Activated naive CD4-positive, alpha-beta T cell treated with anti-CD3 and anti-CD28 coated beads, Interleukin-2, amount 50 U/mL, for 24 hours (primary cell): ENCODE data around the gene FSD2.
A peak's percentile ranks its signal among the peaks of the same experiment; 100 is the strongest.
"Not testable (repeated sequence)": the region's sequence is repeated elsewhere in the genome, so short reads cannot be mapped to it uniquely, and the experiment has no call there.

ENCODE experiments used
- H3K27ac Mint-ChIP-seq: one replicate; pipeline ENCODE4 v1.8.0; 2021; ENCODE audit warnings: mild to moderate bottlenecking, mixed read lengths
- H3K27me3 Mint-ChIP-seq: one replicate; pipeline ENCODE4 v1.8.0; 2021; ENCODE audit warnings: mixed read lengths
- H3K36me3 Mint-ChIP-seq: one replicate; pipeline ENCODE4 v1.8.0; 2021; ENCODE audit warnings: mixed read lengths
- H3K4me1 Mint-ChIP-seq: one replicate; pipeline ENCODE4 v1.8.0; 2021; ENCODE audit warnings: mixed read lengths
- H3K4me3 Mint-ChIP-seq: one replicate; pipeline ENCODE4 v1.8.0; 2021; ENCODE audit warnings: mild to moderate bottlenecking, mixed read lengths
- H3K9me3 Mint-ChIP-seq: one replicate; pipeline ENCODE4 v1.8.0; 2021; ENCODE audit warnings: mixed read lengths

Gene FSD2

DNA sequence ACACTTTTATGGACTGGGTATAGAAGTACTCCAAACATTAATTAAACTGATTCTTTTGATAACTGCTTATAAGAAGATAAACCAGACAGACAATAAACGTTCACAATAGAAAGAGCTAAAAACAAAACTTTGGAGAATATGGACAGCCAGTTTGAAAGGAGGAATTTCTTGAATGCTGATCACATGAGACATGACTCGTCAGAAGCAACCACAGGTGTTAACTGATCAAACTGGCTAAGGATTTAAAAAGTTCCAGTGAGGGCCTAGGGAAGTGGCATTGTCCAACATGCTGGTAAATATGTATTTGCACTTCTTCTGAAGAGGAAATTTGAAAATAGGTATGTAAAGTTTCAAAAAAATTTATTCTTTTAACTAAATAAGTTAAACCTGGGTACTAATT is 66.8 kb downstream of the FSD2 start:
- peaks cover 7% of the 10 kb centered on the region for H3K36me3 Mint-ChIP-seq
- no peak overlapping the region for H3K27ac Mint-ChIP-seq
- no peaks in the 10 kb centered on the region for H3K27me3 Mint-ChIP-seq
- H3K4me1 Mint-ChIP-seq, result peaks cover 3% of the 10 kb centered on the region
- no peak overlapping the region for H3K4me3 Mint-ChIP-seq
- no peaks in the 10 kb centered on the region for H3K9me3 Mint-ChIP-seq

DNA sequence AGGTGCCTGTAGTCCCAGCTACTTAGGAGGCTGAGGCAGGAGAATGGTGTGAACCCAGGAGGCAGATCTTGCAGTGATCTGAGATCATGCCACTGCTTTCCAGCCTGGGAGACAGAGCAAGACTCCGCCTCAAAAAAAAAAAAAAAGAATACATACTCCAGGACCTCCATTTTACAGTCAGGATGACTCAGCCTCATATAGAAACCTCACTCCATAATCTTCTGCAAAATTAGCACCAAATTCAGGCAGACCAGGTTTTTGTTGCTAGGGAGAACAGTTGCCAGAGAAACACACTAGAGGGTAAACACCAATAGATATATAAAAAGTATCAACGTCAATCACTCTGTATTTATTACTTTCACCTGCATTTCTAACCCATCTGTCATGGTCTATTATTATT is 67.9 kb downstream of the FSD2 start:
- Mint-ChIP-seq H3K4me1 (peaks cover 3% of the 10 kb centered on the region), H3K27me3 (no peaks in the 10 kb centered on the region), H3K27ac (no peak overlapping the region), H3K4me3 (no peak overlapping the region), H3K36me3 (peaks cover 9% of the 10 kb centered on the region), H3K9me3 (no peaks in the 10 kb centered on the region)

DNA sequence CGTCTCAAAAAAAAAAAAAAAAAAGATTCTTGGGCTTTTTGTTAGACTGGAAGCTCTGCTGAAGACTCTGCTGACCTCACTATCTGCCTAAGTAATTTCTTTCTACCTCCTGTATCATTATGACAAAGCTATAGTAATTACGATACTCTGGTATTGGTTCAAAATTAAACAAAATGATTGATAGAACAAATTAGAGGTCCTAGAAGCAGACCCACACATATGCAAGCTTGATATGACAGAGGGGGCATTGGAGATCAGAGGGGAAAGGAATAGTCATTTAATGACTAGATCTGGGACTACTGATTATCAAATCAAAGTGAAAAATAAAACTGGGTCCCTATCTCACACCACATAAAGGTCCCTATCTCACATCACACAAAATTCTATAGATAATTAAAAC is 74.3 kb downstream of the FSD2 start:
- H3K4me3 Mint-ChIP-seq, result no peak overlapping the region
- no peaks in the 10 kb centered on the region for H3K9me3 Mint-ChIP-seq
- H3K27me3 Mint-ChIP-seq, result no peaks in the 10 kb centered on the region
- H3K36me3 Mint-ChIP-seq, result peaks cover 17% of the 10 kb centered on the region
- H3K27ac Mint-ChIP-seq, result no peak overlapping the region
- H3K4me1 Mint-ChIP-seq, result no peaks in the 10 kb centered on the region

DNA sequence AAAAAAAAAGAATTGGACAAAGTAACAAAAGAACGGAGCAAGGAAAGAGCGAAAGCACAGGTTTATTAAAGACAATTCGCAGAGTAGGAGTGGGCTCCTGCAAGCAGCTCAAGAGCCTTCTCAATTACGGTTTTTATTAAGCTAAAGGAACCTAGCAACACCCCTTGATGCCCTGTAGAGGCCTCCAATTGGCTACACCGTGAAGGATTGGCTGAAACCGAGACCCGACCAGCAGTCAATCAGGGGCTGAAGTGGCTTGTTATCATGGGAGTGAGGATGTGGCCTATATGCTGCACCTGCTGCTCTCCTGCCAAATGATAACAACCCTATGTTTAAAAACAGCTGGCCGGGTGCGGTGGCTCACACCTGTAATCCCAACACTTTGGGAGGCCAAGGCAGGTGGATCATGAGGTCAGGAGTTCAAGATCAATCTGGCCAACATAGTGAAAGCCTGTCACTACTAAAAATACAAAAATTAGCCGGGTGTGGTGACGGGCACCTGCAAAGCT is 75.8 kb downstream of the FSD2 start:
- Mint-ChIP-seq H3K4me3 (no peak overlapping the region), H3K36me3 (peaks cover 19% of the 10 kb centered on the region), H3K27me3 (no peaks in the 10 kb centered on the region), H3K9me3 (no peaks in the 10 kb centered on the region), H3K4me1 (no peaks in the 10 kb centered on the region), H3K27ac (no peak overlapping the region)

DNA sequence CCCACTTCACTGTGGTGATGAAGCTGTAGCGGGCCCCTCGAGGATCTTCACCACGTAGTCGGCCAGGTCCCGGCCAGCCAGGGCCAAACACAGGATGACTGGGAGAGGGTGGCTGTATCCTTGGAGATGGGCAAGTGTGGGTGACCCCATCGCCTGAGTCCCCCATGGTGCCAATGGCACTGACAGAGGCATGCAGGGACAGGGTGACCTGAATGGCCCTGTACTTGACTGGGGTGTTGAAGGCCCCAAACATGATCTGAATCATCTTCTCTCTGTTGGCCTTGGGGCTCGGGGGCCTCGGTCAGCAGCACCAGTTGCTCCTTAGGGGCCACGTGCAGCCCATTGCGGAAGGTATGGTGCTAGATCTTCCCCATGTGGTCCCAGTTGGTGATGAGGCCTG is 79.1 kb downstream of the FSD2 start:
- Mint-ChIP-seq H3K9me3 (no peaks in the 10 kb centered on the region), H3K27ac (no peak overlapping the region), H3K4me1 (no peaks in the 10 kb centered on the region), H3K36me3 (peaks cover 11% of the 10 kb centered on the region), H3K4me3 (no peak overlapping the region), H3K27me3 (peaks cover 2% of the 10 kb centered on the region)

DNA sequence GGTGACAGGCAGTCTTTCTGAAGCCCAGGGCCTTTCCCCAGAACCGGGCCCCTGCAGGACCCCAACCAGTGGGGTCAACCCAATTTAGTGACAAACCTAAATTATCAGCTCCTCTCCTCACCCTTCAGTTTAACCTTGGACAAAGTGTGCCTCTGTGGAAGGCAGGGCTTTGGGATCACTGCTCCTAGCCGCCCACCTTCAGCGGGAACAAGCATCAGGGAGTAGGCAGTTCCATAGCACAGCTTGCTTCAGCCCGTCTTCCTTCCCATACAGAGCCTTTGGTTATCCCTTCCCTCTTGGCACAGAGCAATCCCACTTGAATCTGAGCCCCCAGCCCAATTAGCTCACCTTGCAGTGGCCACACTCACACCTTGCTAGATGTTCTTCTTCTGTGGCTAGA is 90.9 kb downstream of the FSD2 start:
- Mint-ChIP-seq H3K27me3 (peaks cover 2% of the 10 kb centered on the region), H3K36me3 (peaks cover 2% of the 10 kb centered on the region), H3K4me1 (no peaks in the 10 kb centered on the region), H3K9me3 (peaks cover 10% of the 10 kb centered on the region), H3K4me3 (no peak overlapping the region), H3K27ac (no peak overlapping the region)

DNA sequence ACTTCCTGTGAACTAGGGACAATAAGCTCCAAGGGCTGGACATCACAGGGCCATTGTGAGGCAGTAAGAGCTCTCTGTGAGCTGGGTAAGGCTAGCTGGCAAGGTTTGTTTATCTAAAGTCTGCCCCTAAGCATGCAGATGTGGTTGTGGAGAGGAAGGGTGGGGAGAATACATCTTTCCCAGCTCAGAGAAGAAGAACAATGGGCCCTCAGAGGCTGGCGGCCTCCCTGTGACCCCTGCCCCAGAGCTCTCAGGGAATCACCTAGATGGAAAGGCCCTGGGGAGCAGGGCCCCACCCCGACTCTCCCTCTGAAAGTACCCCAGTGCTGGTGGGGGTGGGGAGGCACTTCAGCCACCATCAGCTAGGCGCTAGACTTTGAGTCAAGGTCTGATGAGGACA is 91.9 kb downstream of the FSD2 start:
- H3K9me3 Mint-ChIP-seq, result peaks cover 5% of the 10 kb centered on the region
- H3K36me3 Mint-ChIP-seq, result peaks cover 2% of the 10 kb centered on the region
- no peak overlapping the region for H3K4me3 Mint-ChIP-seq
- no peak overlapping the region for H3K27ac Mint-ChIP-seq
- H3K4me1 Mint-ChIP-seq, result no peaks in the 10 kb centered on the region
- peaks cover 2% of the 10 kb centered on the region for H3K27me3 Mint-ChIP-seq

DNA sequence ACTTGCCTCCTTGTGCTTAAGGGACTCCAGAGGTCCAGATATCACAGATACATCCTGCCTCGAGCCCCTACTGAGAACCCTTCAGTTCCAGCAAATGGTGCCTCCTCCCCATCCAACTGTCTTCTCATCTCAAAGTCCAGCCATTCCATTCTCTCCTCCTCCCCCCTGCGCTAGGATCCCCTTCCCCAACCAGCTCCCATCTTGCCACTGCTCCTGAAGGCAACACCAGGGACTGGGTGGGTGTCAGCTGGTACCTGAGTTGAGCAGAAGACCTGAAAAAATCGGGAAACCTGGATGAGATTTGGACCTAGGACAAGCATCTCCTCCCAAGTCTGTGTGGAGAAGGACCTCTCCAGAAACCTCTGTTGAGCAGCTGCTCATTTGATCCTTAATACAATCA is 93.8 kb downstream of the FSD2 start:
- H3K9me3 Mint-ChIP-seq, result no peaks in the 10 kb centered on the region
- peaks cover 2% of the 10 kb centered on the region for H3K36me3 Mint-ChIP-seq
- no peak overlapping the region for H3K27ac Mint-ChIP-seq
- H3K4me3 Mint-ChIP-seq, result no peak overlapping the region
- H3K27me3 Mint-ChIP-seq, result peaks cover 2% of the 10 kb centered on the region
- H3K4me1 Mint-ChIP-seq, result no peaks in the 10 kb centered on the region

DNA sequence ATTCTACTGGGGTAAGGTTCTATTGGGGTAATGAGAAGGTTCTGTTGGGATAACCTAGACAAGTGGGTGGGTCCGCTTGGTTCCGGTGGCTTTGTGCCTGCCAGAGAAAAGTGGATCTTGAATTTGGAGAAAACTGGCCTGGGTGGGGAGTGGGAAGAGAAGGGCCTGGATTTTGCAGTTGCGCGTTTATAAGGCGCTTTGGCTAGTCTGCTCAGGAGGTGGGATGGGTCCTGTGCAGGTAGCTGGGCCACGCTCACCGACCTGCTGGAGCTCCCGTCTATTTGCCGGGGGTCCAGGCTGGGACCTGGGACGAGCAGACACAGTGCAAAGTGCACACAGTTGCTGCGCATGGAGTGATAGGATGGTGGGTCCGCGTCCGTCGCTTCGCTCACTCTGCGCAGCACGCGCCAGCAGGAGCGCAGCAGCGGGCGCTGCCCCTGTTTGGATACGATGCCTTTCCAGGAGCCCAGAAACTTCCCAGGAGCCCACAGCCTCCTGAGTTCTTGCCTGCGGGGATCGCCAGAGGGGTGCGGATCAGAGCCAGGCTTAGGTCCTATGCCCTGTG is 94.9 kb downstream of the FSD2 start:
- no peaks in the 10 kb centered on the region for H3K4me1 Mint-ChIP-seq
- peak overlapping the region; percentile 65 for H3K4me3 Mint-ChIP-seq
- no peaks in the 10 kb centered on the region for H3K36me3 Mint-ChIP-seq
- no peaks in the 10 kb centered on the region for H3K9me3 Mint-ChIP-seq
- peaks cover 2% of the 10 kb centered on the region for H3K27me3 Mint-ChIP-seq
- H3K27ac Mint-ChIP-seq, result no peak overlapping the region

DNA sequence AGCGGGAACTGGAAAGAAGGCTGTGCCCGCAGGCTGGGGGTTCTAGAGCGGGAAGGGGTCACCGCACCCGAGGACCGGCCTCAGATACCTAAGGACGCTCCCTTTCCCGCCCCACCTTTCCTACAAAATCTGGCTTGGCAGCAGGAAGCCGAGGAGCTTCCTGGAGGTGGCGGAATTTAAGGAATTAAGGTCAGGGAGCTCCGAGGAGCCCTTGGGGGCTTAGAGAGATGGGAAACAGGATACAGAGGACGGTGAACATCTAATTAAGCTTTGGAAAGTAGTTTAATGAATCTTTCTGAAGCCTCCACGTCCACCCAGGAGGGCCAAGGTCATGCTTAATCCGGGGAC is 95.7 kb downstream of the FSD2 start:
- H3K9me3 Mint-ChIP-seq, result no peaks in the 10 kb centered on the region
- H3K4me3 Mint-ChIP-seq, result peak overlapping the region; percentile 63

DNA sequence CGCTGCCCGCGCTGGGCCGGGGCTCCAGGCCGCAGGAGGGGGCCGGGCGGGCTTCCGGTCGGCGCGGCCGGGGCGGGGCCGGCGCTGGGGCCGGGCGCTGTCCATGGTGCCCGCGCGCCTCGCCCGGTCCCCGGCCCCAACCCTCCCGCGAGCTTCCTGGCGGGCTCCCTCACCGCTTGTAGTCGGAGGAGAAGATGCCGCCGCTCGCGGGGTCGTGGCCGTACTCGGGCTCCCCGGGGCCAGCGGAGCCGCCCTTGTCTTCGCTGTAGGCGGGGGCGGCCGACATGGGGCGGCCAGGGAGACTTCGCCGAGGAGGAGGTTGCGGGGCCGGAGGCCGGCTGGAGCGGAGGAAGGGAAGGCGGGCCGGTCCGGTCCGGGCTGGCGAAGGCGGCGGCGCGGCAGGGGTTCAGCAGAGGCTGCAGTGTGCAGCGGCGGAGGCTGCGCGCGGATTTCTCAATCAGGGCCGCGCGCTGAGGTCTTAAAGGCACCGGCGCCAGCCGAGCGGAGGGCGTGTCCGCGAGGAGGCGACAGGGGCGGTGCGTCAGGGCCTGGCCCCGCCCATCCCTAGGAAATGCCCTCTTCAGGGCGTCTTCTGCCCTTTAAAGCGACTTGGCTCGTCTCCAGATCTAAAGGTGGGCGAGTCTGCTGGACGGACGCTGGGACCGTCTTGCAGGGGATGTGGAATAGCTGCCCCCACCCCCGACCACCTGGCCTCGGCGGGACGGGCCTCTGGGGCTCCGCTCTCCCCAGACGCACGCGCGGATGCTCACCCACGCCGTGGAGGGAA is 96.3 kb downstream of the FSD2 start, which contains the start of gene AP3B2:
Gene AP3B2, minus strand, starts transcription at position 455 of the 787 bp plus-strand sequence. Its CDS starts 169 bp downstream, at position 286.
- H3K9me3 Mint-ChIP-seq, result no peaks in the 10 kb centered on the region
- no peaks in the 10 kb centered on the region for H3K4me1 Mint-ChIP-seq
- peak within 1 kb of the TSS; percentile 65 for H3K4me3 Mint-ChIP-seq
- H3K36me3 Mint-ChIP-seq, result no peaks in the 10 kb centered on the region
- peaks cover 2% of the 10 kb centered on the region for H3K27me3 Mint-ChIP-seq
- no peak within 1 kb of the TSS for H3K27ac Mint-ChIP-seq

More for the DNA sequence above, 95.7 kb downstream of the FSD2 start:
- Mint-ChIP-seq H3K4me1 (no peaks in the 10 kb centered on the region), H3K27me3 (peaks cover 2% of the 10 kb centered on the region), H3K36me3 (no peaks in the 10 kb centered on the region), H3K27ac (no peak overlapping the region)

DNA sequence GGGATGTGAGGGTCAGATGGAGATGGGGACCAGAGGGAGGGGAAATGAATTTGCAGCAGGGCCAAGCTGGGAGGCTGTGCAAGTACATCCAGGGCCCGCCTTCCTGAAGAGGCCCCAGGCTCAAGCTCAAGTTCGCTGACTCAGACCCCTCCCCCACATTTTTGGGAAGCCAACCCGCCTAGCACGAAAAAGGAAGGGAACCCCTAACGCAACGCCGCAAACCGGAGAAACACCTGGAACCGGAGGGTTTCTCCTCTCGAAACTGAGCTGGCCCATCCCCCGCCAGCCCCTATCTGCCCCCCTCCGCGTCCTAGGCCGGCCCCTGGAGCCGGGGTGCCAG is 96.8 kb downstream of the FSD2 start:
- Mint-ChIP-seq H3K36me3 (no peaks in the 10 kb centered on the region), H3K4me3 (no peak overlapping the region), H3K27me3 (peaks cover 2% of the 10 kb centered on the region), H3K9me3 (no peaks in the 10 kb centered on the region), H3K4me1 (no peaks in the 10 kb centered on the region), H3K27ac (no peak overlapping the region)

DNA sequence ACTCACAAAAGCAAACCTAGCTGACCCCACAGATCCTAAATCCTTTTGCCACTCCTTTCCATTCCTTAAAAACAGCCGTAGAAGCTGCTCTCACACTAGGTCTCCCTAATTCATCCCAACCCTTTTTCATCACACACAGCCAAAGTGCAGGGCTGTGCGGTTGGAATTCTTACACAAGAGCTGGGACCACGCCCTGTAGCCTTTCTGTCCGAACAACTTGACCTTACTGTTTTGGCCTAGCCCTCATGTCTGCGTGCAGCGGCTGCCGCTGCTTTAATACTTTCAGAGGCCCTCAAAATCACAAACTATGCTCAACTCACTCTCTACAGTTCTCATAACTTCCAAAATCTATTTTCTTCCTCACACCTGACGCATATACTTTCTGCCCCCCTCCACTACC is 100.0 kb downstream of the FSD2 start:
- H3K27ac Mint-ChIP-seq, H3K36me3 Mint-ChIP-seq, H3K4me1 Mint-ChIP-seq, H3K27me3 Mint-ChIP-seq, H3K4me3 Mint-ChIP-seq, H3K9me3 Mint-ChIP-seq: not testable (repeated sequence)
